NCI-H226 (cell line): ENCODE results near the gene RILP.

Experiments
- DNase-seq: peaks from one replicate; pipeline ENCODE4 v3.0.0-alpha.2; 2015

The RILP gene

GRCh38 chr17:1597861-1598342 is 51.8 kb downstream of the RILP start:
- no peak for DNase-seq
